A549 (cell line): ENCODE results near the gene WFIKKN1.

Experiments
- BHLHE40 ChIP-seq: IDR thresholded peaks from 2 replicates; pipeline ENCODE4 v1.6.1; 2012; ENCODE audit warnings: low read depth, low read length, inconsistent platforms
- CBX8 ChIP-seq: fragments of 200-600 bp; sonication (generic); IDR thresholded peaks from 2 replicates; pipeline ENCODE4 v1.6.1; 2016
- CTCF ChIP-seq: fragments of >200 bp; sonication (Bioruptor Twin); formaldehyde crosslinking; IDR thresholded peaks from 3 replicates; pipeline ENCODE4 v1.5.1; 2016
- KDM1A ChIP-seq: fragments of 200-600 bp; sonication (generic); IDR thresholded peaks from 2 replicates; pipeline ENCODE4 v1.6.1; 2016; ENCODE audit warnings: low read depth, mild to moderate bottlenecking
- POLR2A ChIP-seq: IDR thresholded peaks from 2 replicates; pipeline ENCODE4 v1.6.1; 2012; ENCODE audit warnings: mild to moderate bottlenecking, low read length
- TF ChIP-seq, protein P1 (sequence below): fragments of >200 bp; sonication (Bioruptor Twin); formaldehyde crosslinking; IDR thresholded peaks from 3 replicates; pipeline ENCODE4 v1.6.1; 2016

- TF ChIP-seq BHLHE40 (no peak), CTCF (no peak), CBX8 (no peak), POLR2A (no peak), KDM1A (no peak)
- TF ChIP-seq, protein P1, sequence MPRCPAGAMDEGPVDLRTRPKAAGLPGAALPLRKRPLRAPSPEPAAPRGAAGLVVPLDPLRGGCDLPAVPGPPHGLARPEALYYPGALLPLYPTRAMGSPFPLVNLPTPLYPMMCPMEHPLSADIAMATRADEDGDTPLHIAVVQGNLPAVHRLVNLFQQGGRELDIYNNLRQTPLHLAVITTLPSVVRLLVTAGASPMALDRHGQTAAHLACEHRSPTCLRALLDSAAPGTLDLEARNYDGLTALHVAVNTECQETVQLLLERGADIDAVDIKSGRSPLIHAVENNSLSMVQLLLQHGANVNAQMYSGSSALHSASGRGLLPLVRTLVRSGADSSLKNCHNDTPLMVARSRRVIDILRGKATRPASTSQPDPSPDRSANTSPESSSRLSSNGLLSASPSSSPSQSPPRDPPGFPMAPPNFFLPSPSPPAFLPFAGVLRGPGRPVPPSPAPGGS: no peak
Observed at GRCh38 chr16:583815-584591, 46.8 kb upstream of the WFIKKN1 start.
